ENCODE data around the gene RBM4B.
"Not testable (repeated sequence)": the region's sequence is repeated elsewhere in the genome, so short reads cannot be mapped to it uniquely, and the experiment has no call there.

GRCh38 chr11:66639814-66640340 lies 37.8 kb downstream of the RBM4B start:
- not testable (repeated sequence) for TF ChIP-seq CTCF (conservative IDR thresholded peaks at IDR 0.05); ZFX (IDR thresholded peaks at IDR 0.05)
